BJ (cell line): Measurements from ENCODE around the gene GNAI1. TPM values are rescaled to one million over a fixed set of nuclear protein-coding genes. Genes with fewer than 3 reads are reported as not detected.

Experiments
- CTCF ChIA-PET: fragments of 350-600 bp; formaldehyde crosslinking; extraction: SDS; loops from one replicate; lab custom pipeline; 2021; ENCODE audit warnings: antibody characterized with exemption, inconsistent platforms; lab: Yijun Ruan, JAX
- POLR2A ChIA-PET: fragments of 300-600 bp; sonication (Branson Sonifier 250); formaldehyde crosslinking; extraction: SDS; loops from one replicate; lab custom pipeline; 2021; ENCODE audit warnings: antibody characterized with exemption; lab: Charles Lee
- DNase-seq: peaks from one replicate; pipeline ENCODE4 v3.0.0-alpha.2; 2011; ENCODE audit warnings: low read depth
- H3K27me3 ChIP-seq: 2 replicates; pipeline ENCODE4 v1.6.0; 2011; ENCODE audit warnings: low read length; ENCODE audit not compliant: control insufficient read depth, insufficient read depth
- H3K36me3 ChIP-seq: 2 replicates; pipeline ENCODE4 v1.5.1; 2011; ENCODE audit warnings: low read length; ENCODE audit not compliant: control insufficient read depth, insufficient read depth
- H3K4me3 ChIP-seq: 2 replicates; pipeline ENCODE4 v1.5.1; 2011; ENCODE audit warnings: low read depth, mild to moderate bottlenecking, control low read depth, low read length
- polyA plus RNA-seq: library from polyadenylated mRNA; depleted of rRNA; stranded (reverse); fragments of >200 nt; gene quantifications from 2 replicates; pipeline ENCODE4 v1.2.3, GENCODE V29; 2011
- TF ChIP-seq, protein P1 (sequence below): IDR thresholded peaks from 2 replicates; pipeline ENCODE4 v1.5.1; 2011; ENCODE audit warnings: low read depth, mild to moderate bottlenecking, control low read depth, inconsistent platforms, low read length, moderate library complexity; ENCODE audit not compliant: insufficient read depth

GNAI1 gene
- polyA plus RNA-seq, 1 experiment = 19.4 TPM

DNA sequence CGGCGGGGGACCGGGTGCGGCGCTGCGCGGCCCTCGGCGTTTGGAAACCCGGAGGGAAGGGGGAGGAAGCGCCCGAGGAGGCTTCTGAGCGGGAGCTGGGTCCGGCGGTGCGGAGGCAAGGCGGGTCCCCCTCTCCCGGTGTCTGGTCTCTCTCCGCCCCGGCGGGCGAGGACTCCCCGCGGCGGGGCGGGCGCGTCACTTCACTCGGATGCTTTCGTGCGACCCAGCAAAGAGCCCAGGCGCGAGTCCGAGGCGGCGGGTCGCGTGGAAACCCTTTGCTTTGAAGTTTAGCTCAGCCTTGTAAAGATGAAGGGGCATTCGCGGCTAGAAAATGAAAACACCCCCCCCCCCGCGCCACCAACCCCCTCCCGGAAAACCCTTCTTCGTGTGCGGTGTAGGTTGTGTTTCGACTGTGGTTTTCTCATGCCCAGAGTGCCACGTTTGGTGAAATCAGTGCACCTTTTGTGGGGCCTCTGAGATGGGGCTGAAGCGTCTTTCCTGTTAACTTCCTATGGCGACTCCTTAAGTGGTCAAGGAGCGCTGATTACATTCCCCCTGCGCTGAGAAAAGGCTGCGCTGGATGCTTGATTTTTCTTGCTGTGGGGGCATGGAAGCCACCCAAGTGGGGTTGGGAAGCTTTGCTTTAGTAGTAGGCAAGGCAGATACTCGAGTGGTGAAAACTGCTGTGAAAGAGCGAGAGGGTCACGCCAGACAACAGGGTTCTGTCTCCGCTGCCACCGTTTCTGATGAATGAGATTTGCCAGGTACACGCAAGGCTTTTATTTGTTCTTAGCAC lies 876 bp downstream of the GNAI1 start:
- POLR2A ChIA-PET = interaction anchor here (0.7 kb wide), 1 partner anchor 12 kb away, joined by 3 read pairs; no protein-coding TSS in a partner anchor
- TF ChIP-seq, protein P1, sequence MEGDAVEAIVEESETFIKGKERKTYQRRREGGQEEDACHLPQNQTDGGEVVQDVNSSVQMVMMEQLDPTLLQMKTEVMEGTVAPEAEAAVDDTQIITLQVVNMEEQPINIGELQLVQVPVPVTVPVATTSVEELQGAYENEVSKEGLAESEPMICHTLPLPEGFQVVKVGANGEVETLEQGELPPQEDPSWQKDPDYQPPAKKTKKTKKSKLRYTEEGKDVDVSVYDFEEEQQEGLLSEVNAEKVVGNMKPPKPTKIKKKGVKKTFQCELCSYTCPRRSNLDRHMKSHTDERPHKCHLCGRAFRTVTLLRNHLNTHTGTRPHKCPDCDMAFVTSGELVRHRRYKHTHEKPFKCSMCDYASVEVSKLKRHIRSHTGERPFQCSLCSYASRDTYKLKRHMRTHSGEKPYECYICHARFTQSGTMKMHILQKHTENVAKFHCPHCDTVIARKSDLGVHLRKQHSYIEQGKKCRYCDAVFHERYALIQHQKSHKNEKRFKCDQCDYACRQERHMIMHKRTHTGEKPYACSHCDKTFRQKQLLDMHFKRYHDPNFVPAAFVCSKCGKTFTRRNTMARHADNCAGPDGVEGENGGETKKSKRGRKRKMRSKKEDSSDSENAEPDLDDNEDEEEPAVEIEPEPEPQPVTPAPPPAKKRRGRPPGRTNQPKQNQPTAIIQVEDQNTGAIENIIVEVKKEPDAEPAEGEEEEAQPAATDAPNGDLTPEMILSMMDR = no peak
- no peaks in the 10 kb centered on the region for H3K27me3 ChIP-seq
- peak overlapping the region; percentile 95 for H3K4me3 ChIP-seq
- CTCF ChIA-PET = interaction anchor here (0.6 to 2.7 kb wide), 6 partner anchors 22 to 321 kb away, joined by 3 to 15 read pairs (median 4); no protein-coding TSS in a partner anchor
- H3K36me3 ChIP-seq = no peaks in the 10 kb centered on the region
- DNase-seq = no peak

DNA sequence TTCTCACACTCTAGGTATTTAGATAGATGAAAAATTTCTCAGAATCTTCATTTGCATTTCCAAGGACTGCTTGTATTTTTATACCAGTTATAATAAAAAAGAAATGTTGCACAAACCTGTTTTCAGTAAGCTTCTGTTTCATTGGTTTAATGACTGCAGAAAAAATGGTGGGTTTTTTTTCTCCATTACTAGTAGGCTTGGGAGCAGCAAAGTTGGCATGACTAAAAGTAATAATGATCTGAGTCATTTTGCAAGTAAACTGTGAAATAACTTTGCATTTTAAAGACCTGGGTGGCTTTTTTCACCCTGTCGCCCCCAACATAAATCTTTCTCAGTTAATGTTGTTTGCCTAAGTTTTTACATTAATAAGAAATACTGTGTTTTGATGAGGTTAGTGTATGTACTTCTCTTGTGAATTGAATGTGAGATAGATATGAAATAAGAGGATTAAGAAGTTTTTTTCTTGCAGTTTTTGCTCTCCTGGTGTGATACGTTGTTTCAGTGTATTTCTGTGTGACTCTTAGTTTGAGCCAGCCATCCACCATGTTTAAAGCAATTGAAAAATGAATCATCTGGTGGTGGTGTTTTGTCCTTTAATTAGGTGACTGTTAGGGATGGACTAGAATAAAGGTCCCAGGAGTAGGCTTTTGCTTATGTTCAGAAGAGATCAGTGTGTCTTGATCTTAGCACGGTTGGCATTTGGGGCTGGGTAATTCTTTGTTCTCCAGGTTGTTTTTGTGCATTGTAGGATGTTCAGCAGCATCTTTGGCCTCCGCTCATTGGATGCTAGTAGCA lies 1.8 kb downstream of the GNAI1 start:
- ChIA-PET POLR2A (interaction anchor here (0.7 kb wide), 1 partner anchor 11 kb away, joined by 3 read pairs; no protein-coding TSS in a partner anchor), CTCF (no interaction called here)
- Histone ChIP-seq H3K27me3 (no peaks in the 10 kb centered on the region), H3K36me3 (no peaks in the 10 kb centered on the region), H3K4me3 (peak overlapping the region; percentile 95)
- no peak for DNase-seq
- TF ChIP-seq, protein P1 = no peak

DNA sequence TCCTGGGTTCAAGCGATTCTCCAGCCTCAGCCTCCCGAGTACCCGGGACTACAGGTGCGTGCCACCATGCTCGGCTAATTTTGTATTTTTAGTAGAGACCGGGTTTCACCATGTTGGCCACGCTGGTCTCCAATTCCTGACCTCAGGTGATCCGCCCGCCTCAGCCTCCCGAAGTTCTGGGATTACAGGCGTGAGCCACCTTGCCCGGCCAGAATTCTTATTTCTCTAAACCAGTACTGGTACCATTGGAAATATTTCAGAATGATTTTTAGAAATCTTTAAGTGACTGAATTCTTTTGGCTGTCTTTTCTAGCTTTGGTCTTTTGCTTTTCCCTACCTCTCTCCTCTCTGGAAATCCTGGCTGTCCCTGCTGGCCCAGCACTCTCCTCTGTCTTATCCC lies 2.8 kb downstream of the GNAI1 start:
- Histone ChIP-seq H3K36me3 (no peaks in the 10 kb centered on the region), H3K4me3 (no peak overlapping the region), H3K27me3 (no peaks in the 10 kb centered on the region)
- no peak for DNase-seq
- POLR2A ChIA-PET = no interaction called here
- TF ChIP-seq, protein P1 = no peak
- CTCF ChIA-PET = interaction anchor here (1.9 kb wide), 1 partner anchor 41 kb away, joined by 4 read pairs; no protein-coding TSS in a partner anchor

DNA sequence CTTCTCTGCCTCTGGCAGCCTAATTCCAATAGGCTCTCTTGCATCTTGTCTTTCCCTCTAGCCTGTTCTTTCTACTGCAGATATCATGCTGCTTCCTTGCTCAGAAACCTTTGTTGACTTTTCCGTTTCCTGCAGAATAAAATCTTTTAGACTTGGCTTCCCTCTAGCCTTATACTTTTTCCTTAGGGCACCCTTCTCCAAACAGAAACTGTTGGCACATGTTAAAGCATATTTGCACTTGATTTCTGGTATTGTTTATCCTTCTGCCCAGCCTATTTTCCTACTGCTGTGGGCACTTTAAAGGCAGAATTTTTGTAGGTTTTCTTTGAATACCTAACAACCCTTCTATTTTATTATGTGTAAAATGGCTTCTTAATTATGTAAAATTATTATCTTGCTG lies 4.6 kb downstream of the GNAI1 start:
- TF ChIP-seq, protein P1 = no peak
- H3K27me3 ChIP-seq = no peaks in the 10 kb centered on the region
- H3K36me3 ChIP-seq = no peaks in the 10 kb centered on the region
- H3K4me3 ChIP-seq = no peak overlapping the region
- ChIA-PET CTCF (interaction anchor here (1.9 kb wide), 1 partner anchor 43 kb away, joined by 4 read pairs; no protein-coding TSS in a partner anchor), POLR2A (interaction anchor here (0.6 kb wide), 1 partner anchor 109 kb away, joined by 18 read pairs; no protein-coding TSS in a partner anchor)
- DNase-seq = no peak

DNA sequence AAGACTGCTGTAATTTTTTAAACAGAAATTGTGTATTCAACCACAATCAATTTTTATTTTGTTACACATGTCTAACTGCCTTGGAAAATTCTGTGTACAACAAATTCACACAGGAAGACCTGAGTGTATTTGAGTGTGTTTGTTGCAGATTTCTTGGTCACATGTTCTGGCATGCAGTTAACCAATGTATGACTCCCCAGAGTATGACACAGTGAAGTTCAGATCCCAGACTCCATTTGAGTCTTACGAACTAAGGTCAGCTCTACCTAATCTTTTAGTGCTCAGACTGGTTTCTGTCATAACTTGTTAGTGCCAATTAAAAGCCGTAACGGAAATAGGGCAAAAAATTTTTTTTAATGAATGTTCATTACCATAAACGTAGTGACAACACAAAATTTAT lies 5.8 kb downstream of the GNAI1 start:
- ChIA-PET POLR2A (no interaction called here), CTCF (interaction anchor here (0.6 kb wide), 1 partner anchor 221 kb away, joined by 5 read pairs; no protein-coding TSS in a partner anchor)
- no peak for DNase-seq
- Histone ChIP-seq H3K4me3 (no peak overlapping the region), H3K36me3 (no peaks in the 10 kb centered on the region), H3K27me3 (no peaks in the 10 kb centered on the region)
- TF ChIP-seq, protein P1 = no peak
